Ovary (tissue), 3 donors: ENCODE measurements around the gene BTLA.

Experiments
- CTCF ChIP-seq, 3 donors: fragments of 450-650 bp in 2 of 3; fragments of 200-600 bp in 1 of 3; IDR thresholded peaks; one replicate each; pipeline versions ENCODE4 v1.5.1 to v1.8.0; 2016 to 2022; ENCODE audit warnings: antibody characterized with exemption in 3 of 3, mild to moderate bottlenecking in 1 of 3
- EP300 ChIP-seq: sonication (generic); formaldehyde crosslinking; IDR thresholded peaks from one replicate; pipeline ENCODE4 v1.6.1; 2017; ENCODE audit warnings: antibody characterized with exemption
- POLR2A ChIP-seq: fragments of 450-650 bp; IDR thresholded peaks from one replicate; pipeline ENCODE4 v1.6.1; 2017; ENCODE audit warnings: antibody characterized with exemption, mild to moderate bottlenecking, moderate library complexity
- donor health status: DM: no; HTN: no; CAD: no.

- no peak for TF ChIP-seq CTCF (IDR thresholded peaks at IDR 0.05)
- TF ChIP-seq EP300, result no peak
- no peak for TF ChIP-seq POLR2A
Observed at GRCh38 chr3:112417696-112418318, 81.5 kb downstream of the BTLA start.
